ENCODE results near the gene ETS2.
"Not testable (repeated sequence)": the region's sequence is repeated elsewhere in the genome, so short reads cannot be mapped to it uniquely, and the experiment has no call there.

The ETS2 gene

DNA sequence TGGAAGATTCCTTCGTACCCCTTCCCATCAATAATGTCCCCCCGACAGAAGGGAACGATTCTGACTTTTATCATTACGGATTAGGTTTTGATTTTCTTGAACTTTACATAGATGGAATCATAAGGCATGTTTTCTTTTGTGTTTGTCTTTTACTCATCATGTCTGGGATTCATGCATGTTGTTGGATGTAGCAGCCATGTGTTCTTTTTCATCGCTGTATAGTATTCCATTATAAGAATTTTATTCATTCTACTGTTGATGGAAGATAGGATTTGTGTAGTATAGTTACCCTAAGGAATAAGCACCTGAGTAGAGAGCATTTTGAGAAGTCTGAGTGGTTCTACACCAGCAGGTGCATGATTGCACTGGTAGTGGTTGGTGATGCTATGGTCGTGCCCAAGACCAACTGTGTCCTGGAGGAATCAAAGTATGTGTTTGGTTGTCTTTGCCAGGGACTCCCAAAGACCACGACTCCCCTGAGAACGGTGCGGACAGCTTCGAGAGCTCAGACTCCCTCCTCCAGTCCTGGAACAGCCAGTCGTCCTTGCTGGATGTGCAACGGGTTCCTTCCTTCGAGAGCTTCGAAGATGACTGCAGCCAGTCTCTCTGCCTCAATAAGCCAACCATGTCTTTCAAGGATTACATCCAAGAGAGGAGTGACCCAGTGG is 13.5 kb downstream of the ETS2 start:
- no peak for FAIRE-seq

DNA sequence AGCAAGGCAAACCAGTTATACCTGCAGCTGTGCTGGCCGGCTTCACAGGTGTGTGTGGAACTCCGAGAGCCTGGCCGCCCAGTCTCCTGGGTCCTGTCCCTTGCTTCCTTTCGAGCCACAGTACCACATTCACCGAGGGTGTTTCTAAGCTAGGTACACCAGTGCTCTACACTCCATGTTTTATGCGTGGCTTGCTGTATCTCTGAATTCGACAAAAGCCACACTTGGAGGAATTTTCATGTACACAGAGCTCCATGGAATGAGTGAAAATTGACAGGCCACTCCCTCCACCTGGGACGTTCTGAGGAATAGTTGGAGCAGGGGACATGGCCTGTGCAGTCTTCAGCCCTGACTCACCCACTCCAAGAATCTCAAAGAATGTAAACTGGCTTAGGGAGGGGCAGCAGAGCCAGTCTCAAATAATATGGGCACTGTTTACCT is 14.0 kb downstream of the ETS2 start:
- FAIRE-seq, result no peak

DNA sequence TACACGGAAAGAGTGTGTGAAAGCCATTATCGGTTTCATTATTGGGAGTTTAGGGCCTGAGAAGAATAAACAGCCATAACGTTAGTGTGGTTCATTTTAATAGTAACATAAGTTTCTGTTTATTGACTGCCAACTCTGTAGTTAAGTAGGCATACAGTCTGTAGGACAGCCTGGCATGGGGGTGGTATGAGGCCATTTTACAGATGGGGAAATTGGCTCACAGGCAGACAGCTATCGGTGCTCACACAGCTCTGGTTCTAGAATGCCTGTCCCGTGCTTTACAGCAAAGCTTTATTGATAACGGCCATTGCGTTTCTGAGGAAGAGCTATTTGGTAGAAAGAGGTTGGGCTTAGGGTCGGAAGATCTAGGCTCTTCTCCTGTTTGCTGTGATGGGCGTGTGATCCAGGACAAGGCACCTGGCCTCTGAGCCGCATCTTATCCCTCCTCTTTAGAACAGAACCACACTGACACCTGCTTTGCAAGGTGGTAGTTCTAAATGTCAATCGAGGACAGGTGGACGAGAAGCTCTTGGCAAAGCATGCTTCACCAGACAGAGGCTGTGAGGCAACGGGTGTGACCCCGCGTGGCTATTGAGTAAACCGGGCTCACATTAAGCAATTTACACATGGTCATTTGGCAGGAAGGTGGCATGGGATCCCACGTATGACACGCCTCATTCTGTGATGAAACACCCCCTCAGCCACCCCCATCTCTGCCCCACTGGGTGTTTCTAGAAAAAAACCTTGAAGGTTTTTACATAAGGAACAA is 14.9 kb downstream of the ETS2 start:
- no peak for FAIRE-seq

DNA sequence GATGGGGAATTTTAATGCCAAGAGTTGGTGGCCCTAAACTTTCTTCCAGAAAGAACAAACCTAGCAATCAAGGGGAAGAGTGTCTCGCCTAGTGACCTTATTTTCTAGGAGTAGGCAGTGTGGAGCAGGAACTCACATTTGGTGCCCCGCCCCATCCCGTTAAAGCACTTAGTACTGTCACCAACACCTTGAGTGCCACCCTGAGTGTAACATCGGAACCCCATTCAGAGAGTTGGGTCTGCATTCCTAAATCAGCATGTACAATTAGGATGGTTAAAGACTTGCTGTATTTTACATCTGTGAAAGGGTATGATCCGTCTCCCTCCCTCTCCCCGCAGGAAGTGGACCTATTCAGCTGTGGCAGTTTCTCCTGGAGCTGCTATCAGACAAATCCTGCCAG is 15.5 kb downstream of the ETS2 start:
- FAIRE-seq, result no peak

DNA sequence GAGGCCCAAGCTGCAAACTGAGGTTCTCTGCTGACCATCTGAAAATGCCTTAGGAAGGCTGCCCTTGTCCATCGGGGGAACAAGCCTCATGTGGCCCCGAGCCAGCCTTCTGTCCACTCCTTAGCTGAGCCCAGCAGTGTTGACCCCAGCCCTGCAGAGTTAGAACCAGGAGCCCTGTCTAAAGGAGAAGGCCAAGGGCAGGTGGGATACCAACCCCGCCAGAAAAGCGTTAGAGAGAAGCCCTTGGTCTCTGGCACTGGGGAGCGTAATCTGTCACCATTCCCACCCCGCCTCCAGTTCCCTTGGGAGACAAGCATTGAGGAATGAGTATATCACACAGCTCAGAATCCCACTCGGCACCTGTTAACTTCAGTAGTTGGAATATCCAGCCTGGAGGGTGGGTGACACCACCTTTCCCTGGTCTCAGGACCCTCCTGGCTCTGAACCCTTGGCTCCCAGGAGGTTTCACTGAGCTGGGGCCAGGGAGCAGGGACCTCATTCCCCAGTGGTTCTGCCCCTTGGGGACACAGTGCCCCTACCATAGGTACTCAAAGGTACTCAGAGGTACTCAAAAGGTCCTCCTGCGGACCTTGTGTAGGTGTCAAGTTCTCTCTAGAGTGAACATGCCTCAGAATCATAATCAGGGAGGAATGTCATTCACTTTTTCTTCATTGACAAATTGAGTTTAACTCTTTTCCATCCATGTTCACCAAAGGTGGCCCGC is 16.4 kb downstream of the ETS2 start:
- no peak for FAIRE-seq

DNA sequence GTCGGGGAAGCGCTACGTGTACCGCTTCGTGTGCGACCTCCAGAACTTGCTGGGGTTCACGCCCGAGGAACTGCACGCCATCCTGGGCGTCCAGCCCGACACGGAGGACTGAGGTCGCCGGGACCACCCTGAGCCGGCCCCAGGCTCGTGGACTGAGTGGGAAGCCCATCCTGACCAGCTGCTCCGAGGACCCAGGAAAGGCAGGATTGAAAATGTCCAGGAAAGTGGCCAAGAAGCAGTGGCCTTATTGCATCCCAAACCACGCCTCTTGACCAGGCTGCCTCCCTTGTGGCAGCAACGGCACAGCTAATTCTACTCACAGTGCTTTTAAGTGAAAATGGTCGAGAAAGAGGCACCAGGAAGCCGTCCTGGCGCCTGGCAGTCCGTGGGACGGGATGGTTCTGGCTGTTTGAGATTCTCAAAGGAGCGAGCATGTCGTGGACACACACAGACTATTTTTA is 17.1 kb downstream of the ETS2 start:
- FAIRE-seq, result no peak

DNA sequence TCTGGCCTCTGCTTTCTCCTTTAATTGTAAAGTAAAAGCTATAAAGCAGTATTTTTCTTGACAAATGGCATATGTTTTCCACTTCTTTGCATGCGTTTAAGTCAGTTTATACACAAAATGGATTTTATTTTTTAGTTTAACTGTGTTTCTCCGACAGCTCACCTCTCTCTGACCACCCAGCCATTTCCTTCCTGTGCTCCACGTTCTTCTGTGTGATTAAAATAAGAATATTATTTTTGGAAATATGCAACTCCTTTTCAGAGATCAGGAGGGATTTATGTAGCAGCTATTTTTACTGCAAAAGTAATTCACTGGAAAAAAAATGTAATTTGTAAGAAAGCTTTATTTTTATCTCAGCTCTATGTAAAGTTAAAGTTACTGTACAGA is 18.0 kb downstream of the ETS2 start:
- FAIRE-seq, result no peak

DNA sequence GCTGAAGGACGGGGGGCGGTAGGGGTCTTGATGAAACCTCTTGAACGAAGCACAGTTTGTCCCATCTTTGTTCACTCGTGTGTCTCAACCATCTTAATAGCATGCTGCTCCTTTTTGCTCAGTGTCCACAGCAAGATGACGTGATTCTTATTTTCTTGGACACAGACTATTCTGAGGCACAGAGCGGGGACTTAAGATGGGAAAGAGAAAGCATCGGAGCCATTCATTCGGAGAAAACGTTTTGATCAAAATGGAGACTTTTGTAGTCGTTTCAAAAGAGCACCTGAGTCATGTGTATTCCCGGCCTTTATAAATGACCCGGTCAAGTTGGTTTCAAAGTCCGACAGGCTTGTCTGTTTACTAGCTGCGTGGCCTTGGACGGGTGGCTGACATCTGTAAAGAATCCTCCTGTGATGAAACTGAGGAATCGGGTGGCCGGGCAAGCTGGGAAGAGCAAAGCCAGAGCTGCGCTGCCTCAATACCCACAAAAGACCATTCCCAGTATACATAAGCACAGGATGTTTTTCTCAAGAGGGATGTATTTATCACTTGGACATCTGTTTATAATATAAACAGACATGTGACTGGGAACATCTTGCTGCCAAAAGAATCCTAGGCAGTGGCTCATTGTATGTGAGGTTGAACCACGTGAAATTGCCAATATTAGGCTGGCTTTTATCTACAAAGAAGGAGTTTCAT is 18.5 kb downstream of the ETS2 start:
- FAIRE-seq, result no peak

DNA sequence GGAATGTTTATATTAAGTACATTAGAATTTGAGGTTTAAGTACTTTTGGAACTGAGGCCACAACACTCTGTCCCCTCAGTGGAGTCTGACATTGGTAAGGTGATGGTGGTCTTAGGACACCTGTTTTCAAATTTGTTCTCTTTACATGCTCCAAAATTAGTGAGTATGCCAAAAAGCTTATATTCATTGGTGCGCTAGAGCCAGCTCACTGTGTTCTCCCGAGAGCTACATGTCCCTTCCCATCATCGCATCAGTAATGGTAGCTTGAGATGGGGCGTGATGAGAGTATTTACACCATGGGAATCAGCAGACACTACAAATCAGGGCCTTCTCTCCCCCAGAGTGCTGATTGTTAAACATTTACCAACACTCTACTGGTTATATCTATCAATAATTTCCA is 19.5 kb downstream of the ETS2 start:
- no peak for FAIRE-seq

DNA sequence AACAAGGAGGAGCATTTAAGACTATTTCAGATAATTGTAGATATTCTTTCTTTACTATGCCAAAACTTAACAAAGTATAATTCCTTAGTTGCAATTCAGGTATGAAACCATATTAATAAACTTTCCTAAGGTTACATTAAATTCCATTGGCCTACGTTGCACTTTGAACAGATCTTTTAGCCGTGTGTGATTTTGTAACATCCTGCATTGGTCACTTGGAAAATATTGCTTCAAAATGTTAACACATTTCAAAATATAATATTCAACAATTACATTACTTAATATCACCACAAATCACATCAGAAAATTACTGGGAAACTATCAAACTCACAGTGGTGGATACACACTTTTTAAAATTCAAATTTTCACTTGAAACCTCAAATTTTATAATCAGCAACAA is 20.2 kb downstream of the ETS2 start:
- FAIRE-seq, result no peak

DNA sequence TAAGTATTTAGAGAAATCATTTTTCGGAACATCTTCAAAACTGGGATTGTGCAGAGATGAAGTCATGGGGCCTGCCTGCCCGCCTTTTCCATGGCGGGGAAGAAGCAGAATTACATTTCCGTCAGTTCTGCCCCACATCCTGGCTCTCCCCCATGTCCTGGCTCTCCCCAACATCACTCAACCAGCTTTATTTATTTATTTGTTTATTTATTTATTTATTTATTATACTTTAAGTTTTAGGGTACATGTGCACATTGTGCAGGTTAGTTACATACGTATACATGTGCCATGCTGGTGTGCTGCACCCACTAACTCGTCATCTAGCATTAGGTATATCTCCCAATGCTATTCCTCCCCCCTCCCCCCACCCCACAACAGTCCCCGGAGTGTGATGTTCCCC is 22.4 kb downstream of the ETS2 start:
- not testable (repeated sequence) for FAIRE-seq

DNA sequence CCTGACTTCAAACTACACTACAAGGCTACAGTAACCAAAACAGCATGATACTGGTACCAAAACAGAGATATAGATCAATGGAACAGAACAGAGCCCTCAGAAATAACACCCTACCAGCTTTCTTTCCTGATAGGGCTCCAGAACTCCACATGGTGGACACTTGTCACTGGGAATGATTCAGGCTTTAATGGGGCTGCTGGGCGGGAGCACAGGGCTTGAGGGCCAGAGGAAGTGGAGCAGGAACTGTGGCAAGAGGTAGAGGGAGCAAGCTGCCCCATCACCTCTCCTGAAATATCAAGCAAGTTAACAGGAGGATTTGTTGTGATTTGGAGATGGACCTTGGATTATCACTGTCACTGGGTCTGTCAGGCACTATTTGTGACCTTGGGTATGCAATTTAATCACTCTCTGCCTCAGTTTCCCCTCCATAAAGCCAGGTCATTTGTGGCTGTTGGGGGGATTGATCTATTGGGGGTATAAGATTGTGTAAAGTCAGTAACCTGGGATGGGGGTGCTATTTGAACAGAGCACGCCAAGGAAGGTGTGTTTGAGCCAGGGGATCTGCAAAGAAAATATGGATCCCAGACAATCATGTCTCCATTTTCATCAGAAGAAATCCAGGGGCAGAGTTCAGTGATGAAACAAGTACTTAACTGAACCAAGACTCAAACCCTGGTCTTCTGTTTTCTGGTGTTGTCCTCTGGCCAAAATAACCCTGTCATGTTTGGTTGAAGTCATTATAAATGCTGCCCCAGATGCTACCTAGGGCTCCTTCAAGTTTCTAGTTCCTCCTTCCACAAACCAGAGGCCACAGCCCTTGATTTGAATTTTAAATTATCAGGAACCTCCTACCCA is 25.2 kb downstream of the ETS2 start:
- FAIRE-seq, result no peak

DNA sequence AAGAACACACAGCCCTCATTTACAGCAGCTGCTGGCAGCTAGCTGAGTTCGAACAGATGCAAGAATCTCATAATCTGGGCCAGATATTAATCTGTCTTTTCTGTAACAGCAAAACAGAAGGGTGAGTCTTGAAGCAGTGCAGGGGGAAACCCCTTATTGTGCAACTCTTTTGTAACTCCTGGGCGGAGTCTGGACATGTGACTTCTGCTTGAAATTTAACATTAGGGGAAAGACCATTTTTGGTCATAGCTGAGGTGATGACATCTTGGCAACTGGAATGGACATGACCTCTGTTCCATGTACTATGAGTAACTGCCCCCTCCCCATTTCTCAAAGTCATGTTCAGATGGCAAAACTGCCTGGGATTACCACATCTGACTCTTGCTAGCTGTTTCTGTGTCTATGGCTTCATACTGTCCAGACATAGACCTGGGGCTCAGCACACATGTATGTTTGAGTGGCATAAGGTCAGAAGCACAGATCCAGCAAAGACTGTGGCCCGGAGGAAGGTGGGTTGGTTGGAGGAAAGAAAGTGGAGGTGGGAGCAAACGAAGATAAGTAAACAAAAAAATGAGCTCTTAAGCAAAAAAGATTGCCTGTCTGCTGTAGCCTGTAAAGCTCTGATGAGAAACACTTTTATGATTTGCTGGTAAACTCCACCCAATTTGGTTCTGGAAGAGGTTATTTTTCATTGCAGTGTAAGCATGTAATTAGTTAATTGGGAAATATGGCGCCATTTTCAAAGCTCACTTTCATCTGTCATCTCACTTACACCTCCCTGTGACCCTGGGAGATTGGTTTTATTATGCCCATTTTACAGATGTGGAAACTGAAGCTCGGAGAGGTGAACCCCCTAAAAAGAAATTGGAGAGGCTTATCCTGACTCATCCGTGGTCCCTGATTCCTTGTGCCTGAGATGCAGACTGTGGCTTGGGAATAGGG is 26.1 kb downstream of the ETS2 start:
- no peak for FAIRE-seq

DNA sequence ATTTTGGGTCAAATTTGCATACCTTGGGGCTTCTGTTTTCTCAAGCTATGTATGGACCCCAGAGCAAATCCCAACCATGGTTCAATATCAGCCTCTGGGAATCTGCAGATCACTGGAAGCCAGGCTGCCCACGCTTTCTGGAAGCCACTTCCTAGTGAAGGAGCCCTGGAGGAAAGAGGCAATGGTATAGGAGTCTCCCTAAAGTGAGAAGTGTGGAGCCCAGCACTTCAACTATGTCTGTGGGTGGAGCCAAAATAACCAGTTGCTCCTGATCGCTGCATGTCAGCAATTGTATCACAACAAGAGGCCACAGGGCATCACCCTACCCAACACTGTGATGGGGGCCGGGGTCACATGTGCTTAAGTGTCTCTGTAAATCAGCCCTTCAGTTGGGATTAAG is 26.9 kb downstream of the ETS2 start:
- FAIRE-seq, result no peak

DNA sequence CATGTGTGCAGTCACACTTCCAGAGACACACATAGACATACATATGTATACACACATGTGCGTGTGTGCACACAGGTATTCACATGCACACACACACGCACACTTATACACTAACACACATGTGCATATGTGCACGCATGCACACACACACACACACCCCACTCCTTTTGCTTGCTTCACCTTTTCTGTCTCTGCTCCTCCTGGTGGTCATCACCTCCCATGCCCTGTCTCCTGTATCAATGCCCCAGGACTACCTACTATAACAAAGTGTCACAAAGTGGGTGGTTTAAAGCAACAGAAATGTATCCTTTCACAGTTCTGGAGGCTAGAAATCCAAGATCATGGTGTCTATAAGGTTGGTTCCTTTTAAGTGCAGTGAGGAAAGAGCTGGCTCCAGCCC is 27.4 kb downstream of the ETS2 start:
- FAIRE-seq, result no peak

DNA sequence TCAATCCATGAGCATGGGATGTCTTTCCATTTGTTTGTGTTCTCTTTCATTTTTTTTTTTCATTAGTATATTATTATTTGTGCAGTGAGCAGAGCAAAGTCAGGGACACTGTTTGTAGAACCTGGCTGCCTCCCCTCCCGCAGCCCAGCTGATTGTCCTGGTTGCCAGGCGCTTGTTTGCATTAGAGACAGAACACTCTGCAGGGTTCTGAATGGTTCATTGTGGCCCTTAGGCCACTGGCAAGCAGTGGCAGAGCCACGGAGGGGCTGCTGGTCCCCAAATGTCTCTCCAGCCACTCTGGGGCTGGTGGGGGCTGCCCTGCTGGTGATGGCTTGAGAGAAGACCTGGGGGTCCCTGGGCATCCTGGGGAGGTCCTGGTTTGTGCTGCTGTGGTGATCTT is 29.0 kb downstream of the ETS2 start:
- FAIRE-seq, result no peak

DNA sequence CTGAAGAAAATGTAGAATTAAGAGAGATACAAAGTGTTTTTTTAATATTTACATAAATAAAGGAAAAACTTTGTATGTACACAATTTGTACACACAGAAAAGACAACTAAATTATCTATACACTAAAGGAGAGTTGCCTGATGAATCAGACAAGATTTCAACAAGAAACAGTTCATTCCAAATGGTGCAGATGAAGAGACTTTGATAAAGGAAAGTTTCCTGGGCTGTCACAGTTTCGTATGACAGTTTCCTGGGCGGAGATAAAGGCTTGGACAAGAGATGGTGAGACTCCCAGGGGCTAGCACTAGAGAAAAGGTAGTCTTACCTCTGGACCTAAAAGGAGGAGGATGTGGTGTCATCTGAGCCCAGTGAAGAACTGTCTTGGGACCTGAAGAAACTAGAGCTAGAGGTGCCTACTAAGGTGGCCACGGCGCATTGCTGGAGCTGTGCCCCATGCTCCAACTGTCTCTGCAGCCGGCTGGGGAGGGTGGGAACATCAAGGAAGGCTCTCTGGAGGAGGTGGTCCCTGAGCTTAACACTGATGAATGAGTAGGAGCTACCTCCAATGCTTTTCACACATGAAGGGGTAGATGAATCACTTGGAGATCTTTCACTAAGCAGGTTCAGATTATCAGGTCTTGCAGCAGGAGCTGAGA is 32.2 kb downstream of the ETS2 start:
- no peak for FAIRE-seq

DNA sequence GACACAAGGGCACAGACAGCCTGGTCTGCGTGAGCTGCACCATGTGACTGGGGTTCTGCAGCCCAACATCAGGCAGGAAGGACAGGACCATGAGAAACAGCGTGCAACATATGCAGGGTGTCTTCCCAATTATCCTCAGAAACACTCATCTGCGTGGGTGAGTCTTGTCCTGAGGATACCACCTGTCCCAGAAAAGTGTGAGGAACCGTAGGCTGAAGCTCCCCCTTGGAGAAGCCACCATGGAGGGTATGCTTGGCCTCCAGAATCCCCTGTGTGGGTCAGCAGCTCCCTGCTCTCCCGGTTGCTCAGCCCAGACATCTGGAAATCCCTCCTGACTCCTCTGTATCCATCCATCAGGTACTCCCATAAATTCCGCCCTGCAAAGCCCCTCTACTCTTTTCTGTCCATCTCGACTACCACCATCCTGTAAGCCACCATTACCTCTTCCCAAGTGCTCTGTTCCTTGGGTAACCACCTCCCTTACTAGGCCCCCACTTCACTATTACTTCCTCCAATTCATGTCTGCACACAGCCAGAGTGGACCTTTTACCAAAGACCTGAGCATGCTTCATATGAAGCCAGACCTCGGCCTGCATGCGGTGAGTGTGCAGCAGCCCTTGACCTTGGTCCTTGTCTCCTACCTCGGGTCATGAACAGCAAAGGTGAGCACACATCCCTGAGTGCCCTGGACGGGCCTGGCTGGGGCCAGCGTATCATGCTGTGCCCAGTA is 33.0 kb downstream of the ETS2 start:
- no peak for FAIRE-seq

Measured in colon (tissue), 2 donors.